Panc1 (cell line): Measurements from ENCODE around the gene CLIC6. TPM values are rescaled to one million over a fixed set of nuclear protein-coding genes. Genes with fewer than 3 reads are reported as not detected.
"Not testable (repeated sequence)": the region's sequence is repeated elsewhere in the genome, so short reads cannot be mapped to it uniquely, and the experiment has no call there.

Source experiments
- ATAC-seq: fragments of 200-7000 bp; cut with Tn5 transposase; 2 replicates; pipeline ENCODE4 v1.9.1; 2020; ENCODE audit warnings: mild to moderate bottlenecking, moderate library complexity
- BruUV-seq: library from RNA; stranded (reverse); fragments of 400-500 nt; replicated peaks from 2 replicates; lab custom pipeline; 2021; lab: Mats Ljungman, UMichigan
- CTCF ChIA-PET: fragments of 300-600 bp; sonication (Branson Sonifier 250); formaldehyde crosslinking; loops from one replicate; lab custom pipeline; 2022; ENCODE audit warnings: antibody characterized with exemption; lab: Charles Lee
- POLR2A ChIA-PET: fragments of 300-600 bp; sonication (Branson Sonifier 250); formaldehyde crosslinking; loops from one replicate; lab custom pipeline; 2022; ENCODE audit warnings: antibody characterized with exemption; lab: Charles Lee
- DNase-seq: peaks from one replicate; pipeline ENCODE4 v3.0.0-alpha.2; 2010; ENCODE audit warnings: low read depth, low spot score
- H3K27ac ChIP-seq: 2 replicates; pipeline ENCODE4 v1.5.1; 2011; ENCODE audit warnings: mild to moderate bottlenecking, low read length, inconsistent platforms
- H3K27me3 ChIP-seq: fragments of 200-500 bp; sonication (Bioruptor generic); 2 replicates; pipeline ENCODE4 v1.6.0; 2014; ENCODE audit warnings: low read length, inconsistent platforms; ENCODE audit not compliant: control insufficient read depth, insufficient read depth
- H3K36me3 ChIP-seq: fragments of 200-500 bp; sonication (Bioruptor generic); 2 replicates; pipeline ENCODE4 v1.5.1; 2014; ENCODE audit warnings: inconsistent platforms, mild to moderate bottlenecking, low read length, moderate library complexity; ENCODE audit not compliant: control insufficient read depth, insufficient read depth
- H3K4me1 ChIP-seq: 2 replicates; pipeline ENCODE4 v1.5.1; 2011; ENCODE audit warnings: inconsistent platforms, mild to moderate bottlenecking, low read length, moderate library complexity; ENCODE audit not compliant: control insufficient read depth, insufficient read depth
- H3K4me3 ChIP-seq, 2 experiments: 2 replicates each; pipeline ENCODE4 v1.5.1; 2011 to 2012; ENCODE audit warnings: low read depth in 2 of 2, low read length in 2 of 2, mild to moderate bottlenecking in 2 of 2, inconsistent platforms in 1 of 2, moderate library complexity in 1 of 2
- H3K9me3 ChIP-seq: fragments of 200-500 bp; sonication (Bioruptor generic); 2 replicates; pipeline ENCODE4 v1.5.1; 2014; ENCODE audit warnings: low read depth, mild to moderate bottlenecking, inconsistent platforms, low read length, moderate library complexity; ENCODE audit not compliant: control insufficient read depth, insufficient read depth
- CTCF ChIP-seq: fragments of 450-650 bp; IDR thresholded peaks from 2 replicates; pipeline ENCODE4 v1.5.1; 2017; ENCODE audit warnings: mild to moderate bottlenecking
- POLR2AphosphoS5 ChIP-seq: IDR thresholded peaks from 2 replicates; pipeline ENCODE4 v1.6.1; 2012; ENCODE audit warnings: mild to moderate bottlenecking, low read depth, low read length, moderate library complexity
- REST ChIP-seq, 2 experiments: IDR thresholded peaks; 2 replicates each; pipeline ENCODE4 v1.6.1; 2011 to 2012; ENCODE audit warnings: low read depth in 2 of 2, control low read depth in 1 of 2, low read length in 1 of 2, mild to moderate bottlenecking in 1 of 2, moderate library complexity in 1 of 2; ENCODE audit not compliant: insufficient read depth in 1 of 2
- SIN3A ChIP-seq: IDR thresholded peaks from 2 replicates; pipeline ENCODE4 v1.6.1; 2012; ENCODE audit warnings: low read depth, mild to moderate bottlenecking, low read length, moderate library complexity, borderline replicate concordance; ENCODE audit not compliant: insufficient read depth
- TCF7L2 ChIP-seq: IDR thresholded peaks from 2 replicates; pipeline ENCODE4 v1.6.1; 2011; ENCODE audit warnings: mild to moderate bottlenecking, low read depth, low read length, inconsistent platforms
- in situ Hi-C: cut with HindIII; loops from 2 replicates; pipeline ENCODE4 v1.10.0; 2016; ENCODE audit warnings: low sequenced_read_pairs, low pct_unique_long_range_greater_than_20kb
- intact Hi-C: fragments of 100-400 bp; cut with micrococcal nuclease; formaldehyde crosslinking; loops from one replicate; pipeline ENCODE4 v1.10.0; 2022; ENCODE audit not compliant: unreplicated experiment
- total RNA-seq: library from RNA; stranded (reverse); gene quantifications from one replicate; pipeline ENCODE4 v1.2.1, GENCODE V29; 2021; ENCODE audit not compliant: unreplicated experiment

The CLIC6 gene
- total RNA-seq, 1 experiment from 2014 or later: 0.05 TPM

GRCh38 chr21:34715518-34715917 is 46.7 kb downstream of the CLIC6 start:
- POLR2A ChIA-PET: no interaction called here
- ATAC-seq (no peak), DNase-seq (no peak)
- in situ Hi-C loops: no loop called here
- Histone ChIP-seq H3K27ac (no peak overlapping the region), H3K4me3 (no peak overlapping the region), H3K9me3 (no peaks in the 10 kb centered on the region), H3K27me3 (no peaks in the 10 kb centered on the region; the same call in 1 of the 2 replicates), H3K4me1 (no peaks in the 10 kb centered on the region), H3K36me3 (no peaks in the 10 kb centered on the region)
- CTCF ChIA-PET: no interaction called here
- no TSS peak for BruUV-seq
- TF ChIP-seq REST (IDR thresholded peaks at IDR 0.05; ENCODE audit: insufficient read depth in 1 of 2, low read depth in 2 of 2, low read length in 1 of 2) (no peak), CTCF (no peak), SIN3A (no peak), TCF7L2 (no peak), POLR2AphosphoS5 (no peak)
- intact Hi-C loops: no loop called here

GRCh38 chr21:34715985-34716596 is 47.3 kb downstream of the CLIC6 start:
- H3K4me3 ChIP-seq: no peak overlapping the region
- H3K4me1 ChIP-seq: no peaks in the 10 kb centered on the region
- in situ Hi-C loops: no loop called here
- ATAC-seq: no peak
- POLR2A ChIA-PET: no interaction called here
- no peaks in the 10 kb centered on the region; the same call in 1 of the 2 replicates for H3K27me3 ChIP-seq
- H3K27ac ChIP-seq: no peak overlapping the region
- TF ChIP-seq CTCF: no peak
- no peak for TF ChIP-seq POLR2AphosphoS5
- TF ChIP-seq SIN3A: no peak
- no peak for TF ChIP-seq TCF7L2
- no peak for TF ChIP-seq REST (IDR thresholded peaks at IDR 0.05; ENCODE audit: insufficient read depth in 1 of 2, low read depth in 2 of 2, low read length in 1 of 2)
- CTCF ChIA-PET: no interaction called here
- H3K9me3 ChIP-seq: no peaks in the 10 kb centered on the region
- DNase-seq: no peak
- intact Hi-C loops: no loop called here
- no peaks in the 10 kb centered on the region for H3K36me3 ChIP-seq
- BruUV-seq: no TSS peak

- DNase-seq, H3K9me3 ChIP-seq, H3K36me3 ChIP-seq, POLR2A ChIA-PET, H3K27me3 ChIP-seq, CTCF ChIA-PET, BruUV-seq, in situ Hi-C loops, ATAC-seq, H3K4me3 ChIP-seq, H3K4me1 ChIP-seq, intact Hi-C loops, H3K27ac ChIP-seq: not testable (repeated sequence)
These were observed 49.7 kb downstream of the CLIC6 start for GRCh38 chr21:34718529-34718928.
